ENCODE data around the gene SPRR1B.
"Not testable (repeated sequence)": the region's sequence is repeated elsewhere in the genome, so short reads cannot be mapped to it uniquely, and the experiment has no call there.

The SPRR1B gene

DNA sequence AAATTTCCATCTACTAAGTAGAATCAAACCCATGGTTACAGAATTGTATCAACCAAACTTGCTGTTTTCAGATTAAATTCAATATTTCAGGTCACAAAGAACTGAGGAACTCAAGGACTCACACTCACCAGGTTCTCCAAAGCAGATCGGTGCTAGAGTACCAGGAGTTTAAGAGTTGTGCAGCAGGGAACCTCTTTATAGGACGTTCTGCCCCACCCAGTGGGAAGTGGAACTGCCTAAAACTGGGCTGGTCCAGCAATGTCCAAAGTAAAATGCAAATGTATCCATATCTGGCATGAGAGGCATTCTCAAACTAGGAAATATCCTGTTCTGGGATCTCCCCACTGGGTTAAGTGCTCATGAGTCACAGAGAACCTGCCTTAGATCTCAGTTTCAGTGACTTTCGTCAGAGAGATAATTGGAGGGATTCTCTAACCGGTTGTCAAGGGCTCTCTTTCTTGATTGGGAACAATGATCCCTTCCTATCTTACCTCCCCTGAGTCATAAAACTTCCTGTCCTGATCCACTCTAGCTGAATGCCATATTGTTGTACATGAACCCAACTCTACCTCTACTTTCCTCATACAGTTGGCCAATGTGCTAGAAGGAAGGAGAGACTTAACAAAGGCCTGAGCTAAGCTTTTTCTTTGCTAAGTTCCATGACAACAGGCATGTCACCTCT lies 10.1 kb downstream of the SPRR1B start, which contains the start of gene SPRR2D:
Gene SPRR2D (minus strand): TSS at position 171 of the 682 bp plus-strand sequence. CDS start 774 bp downstream, outside the sequence.
- no peak for DNase-seq (ENCODE audit: low read depth in 2 of 2)

DNA sequence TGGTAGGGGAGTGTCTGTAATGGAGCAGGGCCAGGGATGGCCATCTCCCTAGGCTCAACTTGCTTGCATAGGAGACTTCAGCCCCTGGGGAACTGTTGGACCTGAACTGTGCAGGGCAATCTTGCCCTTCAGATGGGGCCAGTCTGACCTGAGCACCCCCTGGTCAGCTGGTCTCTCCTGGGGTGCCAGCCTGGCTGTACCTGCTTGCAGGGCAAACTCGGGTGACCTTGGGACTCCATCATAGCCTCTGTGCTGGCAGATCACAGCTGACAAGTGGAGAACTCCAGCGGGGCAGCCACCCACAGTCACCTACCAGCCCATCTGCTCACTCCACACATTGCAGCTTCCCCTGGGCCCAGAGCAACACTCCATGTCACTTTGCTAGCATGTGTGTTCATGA lies 18.2 kb downstream of the SPRR1B start:
- DNase-seq (ENCODE audit: low read depth in 2 of 2), result no peak

DNA sequence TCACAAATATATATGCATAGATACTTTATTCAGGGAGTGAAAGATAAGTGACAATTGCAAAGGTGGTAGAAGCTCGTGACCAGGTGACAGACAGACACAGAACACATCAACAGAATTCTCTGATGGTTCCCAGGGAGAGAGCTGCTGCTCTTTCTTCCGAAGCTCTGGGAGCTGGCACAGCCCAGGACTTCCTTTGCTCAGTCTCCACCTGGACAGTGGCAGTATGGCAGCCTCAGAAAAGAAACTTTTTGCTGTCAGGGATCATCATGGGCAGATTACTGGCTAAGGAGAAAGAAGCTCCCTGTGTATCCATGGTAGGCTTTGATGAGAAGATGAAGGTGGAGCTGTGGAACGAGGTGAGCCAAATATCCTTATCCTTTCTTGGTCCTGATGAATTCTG lies 25.1 kb downstream of the SPRR1B start:
- not testable (repeated sequence) for DNase-seq (ENCODE audit: low read depth in 2 of 2)

DNA sequence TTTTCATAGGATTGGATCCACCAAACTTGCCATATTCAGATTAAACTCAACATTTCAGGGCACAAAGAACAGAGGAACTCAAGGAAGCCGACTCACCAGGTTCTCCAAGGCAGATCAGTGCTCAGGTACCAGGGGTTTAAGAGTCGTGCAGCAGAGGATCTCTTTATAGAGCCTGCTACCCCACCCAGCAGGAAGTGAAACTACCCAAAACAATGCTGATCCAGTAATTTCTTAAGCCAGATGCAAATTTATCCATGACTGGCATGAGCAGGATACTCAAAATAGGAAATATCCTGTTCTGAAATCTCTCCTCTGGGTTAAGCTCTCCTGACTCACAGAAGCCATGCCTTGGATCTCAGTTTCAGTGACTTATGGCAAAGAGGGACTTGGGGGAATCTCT lies 26.4 kb downstream of the SPRR1B start, which contains the start of gene SPRR2A:
Gene SPRR2A (minus strand): TSS at position 138 of the 400 bp plus-strand sequence. CDS start 777 bp downstream, outside the sequence.
- DNase-seq (ENCODE audit: low read depth in 2 of 2), result no peak

DNA sequence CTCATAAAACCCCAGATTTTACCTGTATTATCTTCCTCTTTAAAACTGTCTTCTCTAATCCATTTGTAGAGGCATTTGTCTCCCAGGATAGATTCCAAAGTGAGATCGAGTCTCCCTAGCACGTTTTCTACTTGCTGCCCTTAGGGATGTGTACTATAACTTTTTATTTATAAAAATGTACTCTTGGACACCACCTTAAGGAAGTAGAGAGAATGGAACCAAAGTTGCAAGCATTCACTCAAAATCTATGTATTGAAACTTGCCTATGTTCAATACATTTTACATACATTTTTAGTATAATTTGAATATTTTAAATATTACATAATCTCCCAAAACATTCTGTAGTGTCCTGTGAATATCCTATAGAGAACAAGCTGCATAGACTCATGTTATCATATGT lies 27.2 kb downstream of the SPRR1B start:
- no peak for DNase-seq (ENCODE audit: low read depth in 2 of 2)

DNA sequence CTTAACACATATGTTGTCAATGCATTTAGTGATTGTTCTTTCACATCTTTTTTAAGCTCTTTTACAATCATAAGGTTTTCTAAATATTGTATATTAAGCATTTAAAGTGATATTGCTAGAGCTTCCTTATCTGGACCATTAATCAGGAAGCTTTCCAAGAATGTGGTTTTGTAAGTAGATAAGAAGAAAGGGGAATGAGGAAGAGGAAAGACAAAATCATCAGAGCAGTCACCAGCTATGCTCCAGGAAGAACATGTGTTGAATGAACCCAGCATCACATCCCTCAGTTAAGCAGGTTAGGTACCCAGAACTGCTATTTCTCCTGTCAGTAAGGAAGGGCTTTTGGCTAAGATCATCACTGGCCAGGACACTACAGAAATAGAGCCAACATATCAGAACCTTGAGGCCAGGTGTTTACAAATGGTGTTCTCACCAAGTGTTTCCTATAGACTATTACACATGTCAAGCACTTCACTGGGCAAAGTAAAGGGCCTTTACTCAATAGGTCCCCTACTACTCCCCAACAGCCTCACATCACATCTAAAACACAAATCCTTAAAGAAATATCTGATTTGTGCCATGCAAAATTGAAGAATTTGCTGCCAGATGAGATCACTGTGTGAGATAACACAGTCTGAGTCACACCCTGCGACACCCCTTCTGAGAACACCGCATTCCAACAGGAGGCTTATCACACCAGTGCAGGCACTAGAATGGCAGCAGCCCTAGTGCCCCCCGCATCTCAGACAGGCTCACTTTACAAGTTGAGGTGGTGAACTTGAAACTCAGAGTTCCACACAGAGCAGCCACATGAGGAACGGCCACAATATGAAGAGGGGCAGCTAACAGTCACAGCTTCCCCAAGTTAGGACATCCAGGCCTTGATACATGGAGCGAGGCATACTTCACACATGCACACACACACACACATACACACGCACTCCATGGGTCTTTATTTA lies 28.1 kb downstream of the SPRR1B start:
- DNase-seq (ENCODE audit: low read depth in 2 of 2), result no peak

DNA sequence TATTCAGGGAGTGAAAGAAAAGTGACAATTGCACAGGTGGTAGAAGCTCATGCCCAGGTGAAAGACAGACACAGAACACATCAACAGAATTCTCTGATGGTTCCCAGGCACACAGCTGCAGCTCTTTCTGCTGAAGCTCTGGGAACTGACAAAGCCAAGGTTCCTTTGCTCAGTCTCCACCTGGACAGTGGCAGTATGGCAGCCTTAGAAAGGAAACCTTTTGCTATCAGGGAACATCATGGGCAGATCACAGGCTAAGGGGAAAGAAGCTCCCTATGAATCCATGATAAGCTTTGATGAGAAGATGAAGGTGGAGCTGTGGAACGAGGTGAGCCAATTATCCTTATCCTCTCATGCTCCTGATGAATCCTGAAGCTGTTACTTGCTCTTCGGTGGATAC lies 39.2 kb downstream of the SPRR1B start:
- DNase-seq (ENCODE audit: low read depth in 2 of 2), result no peak

DNA sequence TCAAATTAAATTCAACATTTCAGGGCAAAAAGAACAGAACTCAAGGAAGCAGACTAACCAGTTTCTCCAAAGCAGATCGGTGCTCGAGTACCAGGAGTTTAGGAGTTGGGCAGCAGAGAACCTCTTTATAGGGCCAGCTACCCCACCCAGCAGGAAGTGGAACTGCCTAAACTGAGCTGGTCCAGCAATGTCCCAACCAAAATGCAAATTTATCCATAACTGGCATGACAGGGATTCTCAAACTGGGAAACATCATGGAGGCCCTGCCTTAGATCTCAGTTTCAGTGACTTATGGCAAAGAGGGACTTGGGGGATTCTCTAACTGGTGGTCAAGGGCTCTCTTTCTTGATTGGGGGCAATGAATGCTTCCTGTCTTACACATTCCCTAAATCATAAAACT lies 40.5 kb downstream of the SPRR1B start, which contains the start of gene SPRR2B:
Gene SPRR2B (minus strand): TSS at position 101 of the 400 bp plus-strand sequence. CDS start 772 bp downstream, outside the sequence.
- no peak for DNase-seq (ENCODE audit: low read depth in 2 of 2)

DNA sequence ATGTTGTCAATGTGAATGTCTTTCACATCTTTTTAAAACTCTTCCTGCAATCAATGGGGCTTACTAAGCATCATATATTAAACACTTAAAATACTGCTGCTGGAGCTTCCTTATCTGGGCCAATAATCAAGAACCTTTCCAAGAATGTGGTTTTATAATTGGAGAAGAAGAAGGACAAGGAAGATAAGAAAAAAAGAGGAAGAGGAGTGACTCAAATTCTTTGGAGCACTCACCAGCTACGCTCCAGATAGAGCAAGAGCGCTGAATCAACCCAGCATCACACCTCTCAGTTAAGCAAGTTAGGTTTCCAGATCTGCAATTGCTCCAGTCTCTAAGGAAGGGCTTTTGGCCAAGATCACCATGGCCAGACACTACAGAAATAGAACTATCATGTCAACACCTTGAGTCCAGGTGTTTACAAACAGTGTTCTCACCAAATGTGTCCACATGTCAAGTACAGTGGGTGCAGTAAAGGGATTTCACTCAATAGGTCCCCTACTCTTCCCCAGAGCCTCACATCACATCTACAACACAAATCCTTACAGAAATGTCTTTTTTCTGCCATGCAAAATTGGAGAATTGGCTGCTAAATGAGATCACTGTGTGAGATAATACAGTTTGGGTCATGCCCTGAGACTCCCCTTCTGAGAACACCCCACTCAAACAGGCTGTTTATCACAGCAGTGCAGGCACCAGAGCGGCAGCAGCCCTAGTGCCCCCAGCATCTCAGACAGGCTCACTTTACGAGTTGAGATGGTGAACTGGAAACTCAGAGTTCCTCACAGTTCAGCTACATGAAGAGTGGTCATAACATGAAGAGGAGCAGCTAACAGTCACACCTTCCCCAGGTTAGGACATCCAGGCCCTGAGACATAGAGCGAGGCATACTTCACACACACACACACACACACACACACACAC lies 42.1 kb downstream of the SPRR1B start:
- no peak for DNase-seq (ENCODE audit: low read depth in 2 of 2)

DNA sequence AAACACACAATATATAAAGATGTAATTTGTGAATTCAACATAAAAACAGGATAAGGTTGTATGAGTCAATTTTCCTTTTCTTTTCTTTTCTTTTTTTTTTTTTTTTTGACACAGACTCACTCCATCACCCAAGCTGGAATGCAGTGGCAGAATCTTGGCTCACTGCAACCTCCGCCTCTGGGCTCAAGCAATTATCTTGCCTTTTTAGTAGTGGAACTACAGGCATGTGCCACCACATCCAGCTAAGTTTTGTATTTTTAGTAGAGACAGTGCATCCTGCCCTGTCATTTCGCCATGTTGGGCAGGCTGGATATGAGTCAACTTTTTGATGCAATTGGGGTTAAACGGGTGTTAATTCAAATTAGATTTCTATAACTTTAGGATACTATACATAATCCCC lies 50.7 kb downstream of the SPRR1B start:
- no peak for DNase-seq (ENCODE audit: low read depth in 2 of 2)
